NCI-H1694 (cell line): ENCODE results near the gene RASGRF1.

Source experiments
- DNase-seq: peaks from one replicate; lab custom pipeline; 2025; lab: John Stamatoyannopoulos, UW

Gene RASGRF1

DNA sequence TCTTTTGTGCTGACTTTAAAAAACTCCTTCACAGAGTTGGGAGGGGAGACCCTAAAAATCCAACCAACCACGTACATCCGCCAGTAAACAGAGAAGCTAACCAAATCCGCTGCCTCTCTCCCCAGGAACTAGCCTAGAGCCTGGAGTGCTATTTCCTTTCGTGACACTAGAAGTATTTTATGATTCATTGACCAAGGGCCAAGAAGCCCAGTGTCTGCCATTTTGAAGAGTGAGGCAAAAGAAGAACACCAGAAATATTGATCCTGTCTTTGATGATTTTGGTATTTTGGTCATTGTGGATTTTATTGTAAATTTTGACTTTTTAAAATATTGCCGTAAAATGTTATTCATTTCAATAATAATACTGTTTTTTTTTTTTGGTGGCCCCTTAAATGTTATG, 135.2 kb downstream of the RASGRF1 start:
- no peak for DNase-seq

DNA sequence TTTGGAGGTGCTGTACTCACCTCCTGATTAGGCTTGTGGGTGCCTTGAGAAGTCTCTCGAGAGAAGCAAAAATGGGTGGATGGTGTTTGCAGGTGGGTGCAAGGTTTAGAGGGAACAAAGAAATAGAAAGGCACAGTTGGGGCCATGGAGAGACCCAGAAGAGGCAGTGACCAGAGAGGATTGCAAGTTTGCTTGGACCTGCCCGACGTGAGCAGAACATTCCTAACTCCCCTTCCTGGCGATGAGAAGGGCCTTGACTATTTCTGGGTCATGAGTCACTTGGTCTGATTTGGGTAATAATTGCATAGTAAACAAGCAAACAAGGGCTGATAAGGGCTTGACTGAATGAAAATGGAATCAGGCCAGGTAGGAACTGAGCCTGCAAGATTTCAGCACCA, 138.7 kb downstream of the RASGRF1 start:
- no peak for DNase-seq

DNA sequence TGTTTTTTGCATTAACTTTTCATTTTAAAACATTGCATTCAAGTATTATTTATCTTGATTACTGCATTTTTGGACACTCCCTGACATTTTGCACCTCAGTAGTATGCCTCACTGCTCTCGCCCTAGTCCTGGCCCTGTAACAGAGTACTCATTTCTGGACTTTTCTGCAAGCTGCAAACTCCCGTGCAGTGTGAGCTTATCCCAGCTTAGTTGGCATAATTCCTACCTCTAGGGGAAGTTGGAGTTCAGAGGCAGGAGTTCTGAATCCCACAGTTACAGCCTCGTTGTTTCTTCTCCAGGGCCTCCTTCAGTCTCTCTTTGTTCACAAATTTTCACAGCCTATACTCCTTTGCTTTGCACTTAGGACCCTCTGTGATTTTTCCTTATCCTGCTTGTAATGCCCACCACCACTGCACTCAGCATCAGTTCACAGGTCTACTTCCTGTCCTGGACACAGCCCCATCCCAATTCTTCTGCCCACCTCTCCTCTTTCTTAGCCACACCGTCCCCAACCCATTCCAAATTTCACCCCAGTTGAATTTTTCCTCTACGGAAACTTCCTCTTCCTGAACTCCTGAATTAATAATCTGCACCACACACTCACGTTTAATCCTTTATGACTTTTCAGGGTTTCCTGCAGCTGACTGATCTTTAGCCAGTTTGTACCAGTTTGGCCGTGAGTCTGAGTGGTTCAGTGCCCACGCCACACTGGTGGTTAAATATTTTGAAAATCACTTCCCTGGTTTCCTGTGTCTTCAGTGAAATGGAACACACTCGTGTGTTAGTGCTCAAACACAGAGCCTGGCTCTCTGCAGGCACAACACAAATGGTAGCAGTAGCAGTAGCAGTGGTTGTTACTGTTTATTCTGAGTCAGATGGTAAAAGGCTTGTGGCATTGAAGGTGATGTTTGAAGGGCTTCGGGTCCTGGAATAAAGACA, 139.4 kb downstream of the RASGRF1 start:
- no peak for DNase-seq

DNA sequence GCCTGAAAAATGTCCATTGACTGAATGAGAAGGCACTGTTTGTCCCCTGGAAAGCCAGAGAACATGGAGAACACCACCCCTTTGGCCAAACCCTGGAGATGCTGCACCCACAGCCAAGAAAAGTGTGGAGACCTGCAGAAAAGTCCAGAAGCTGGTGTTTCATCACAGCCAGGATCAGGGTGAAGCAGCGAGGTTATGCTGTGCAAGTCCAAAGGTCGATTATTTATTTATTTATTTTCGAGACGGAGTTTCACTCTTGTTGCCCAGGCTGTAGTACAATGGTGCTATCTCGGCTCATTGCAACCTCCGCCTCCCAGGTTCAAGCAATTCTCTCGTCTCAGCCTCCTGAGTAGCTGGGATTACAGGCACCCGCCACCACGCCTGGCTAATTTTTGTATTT, 140.2 kb downstream of the RASGRF1 start:
- DNase-seq, result no peak

DNA sequence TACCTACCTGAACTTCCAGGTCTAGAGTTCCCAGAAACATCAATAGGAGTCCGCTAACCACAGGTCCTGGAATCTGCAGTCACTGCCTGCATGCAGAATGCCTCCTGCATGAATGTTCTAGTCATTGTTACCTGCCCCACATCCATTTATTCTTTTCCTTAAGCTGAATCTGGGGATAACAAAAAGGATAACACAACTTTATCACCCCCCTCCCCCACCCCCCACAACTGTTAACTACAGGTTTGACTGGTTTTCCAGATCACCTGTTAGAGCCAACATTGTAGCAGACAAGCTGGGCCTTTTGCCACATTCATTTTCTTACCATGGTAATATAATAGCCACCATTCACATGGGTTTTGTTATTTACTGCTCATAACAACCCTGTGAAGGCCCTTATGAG, 141.1 kb downstream of the RASGRF1 start:
- no peak for DNase-seq

DNA sequence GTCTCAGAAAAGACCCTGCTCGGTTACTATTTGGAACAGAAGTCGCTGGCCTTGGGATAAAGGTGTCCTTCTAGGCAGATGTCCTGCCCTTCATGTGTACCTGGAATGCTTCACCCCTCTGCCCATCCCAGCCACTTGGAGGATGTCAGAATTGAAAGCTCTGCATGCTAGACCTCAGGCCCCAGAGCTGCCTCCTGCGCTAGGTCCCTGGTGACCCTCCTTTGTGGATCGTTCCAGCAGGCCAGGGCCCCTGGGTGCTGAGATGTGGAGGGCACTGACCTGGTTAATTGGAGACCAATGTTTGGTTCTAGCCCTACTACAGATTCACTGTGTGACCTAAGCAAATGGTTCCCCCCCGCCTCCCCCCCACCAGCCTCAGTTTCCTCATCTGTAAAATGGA, 143.1 kb downstream of the RASGRF1 start:
- DNase-seq, result no peak

DNA sequence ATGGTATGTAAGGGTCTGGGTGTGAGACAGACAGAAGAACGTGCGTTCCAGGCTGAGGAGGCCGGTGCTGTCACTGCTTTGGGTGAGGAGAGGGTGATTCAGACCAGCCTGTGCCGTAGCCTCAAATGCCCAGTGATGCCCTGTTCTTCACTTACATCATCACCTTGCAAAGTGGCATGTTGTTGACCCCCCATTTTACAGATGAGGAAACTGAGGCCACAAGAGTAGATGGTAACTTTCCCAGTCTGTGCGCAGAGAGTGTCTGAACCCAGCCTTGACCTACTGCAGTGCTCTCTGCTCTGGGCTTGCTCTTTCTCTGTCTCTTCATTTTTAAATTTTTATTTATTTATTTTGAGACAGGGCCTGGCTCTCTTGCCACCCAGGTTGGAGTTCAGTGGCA, 144.1 kb downstream of the RASGRF1 start:
- no peak for DNase-seq

DNA sequence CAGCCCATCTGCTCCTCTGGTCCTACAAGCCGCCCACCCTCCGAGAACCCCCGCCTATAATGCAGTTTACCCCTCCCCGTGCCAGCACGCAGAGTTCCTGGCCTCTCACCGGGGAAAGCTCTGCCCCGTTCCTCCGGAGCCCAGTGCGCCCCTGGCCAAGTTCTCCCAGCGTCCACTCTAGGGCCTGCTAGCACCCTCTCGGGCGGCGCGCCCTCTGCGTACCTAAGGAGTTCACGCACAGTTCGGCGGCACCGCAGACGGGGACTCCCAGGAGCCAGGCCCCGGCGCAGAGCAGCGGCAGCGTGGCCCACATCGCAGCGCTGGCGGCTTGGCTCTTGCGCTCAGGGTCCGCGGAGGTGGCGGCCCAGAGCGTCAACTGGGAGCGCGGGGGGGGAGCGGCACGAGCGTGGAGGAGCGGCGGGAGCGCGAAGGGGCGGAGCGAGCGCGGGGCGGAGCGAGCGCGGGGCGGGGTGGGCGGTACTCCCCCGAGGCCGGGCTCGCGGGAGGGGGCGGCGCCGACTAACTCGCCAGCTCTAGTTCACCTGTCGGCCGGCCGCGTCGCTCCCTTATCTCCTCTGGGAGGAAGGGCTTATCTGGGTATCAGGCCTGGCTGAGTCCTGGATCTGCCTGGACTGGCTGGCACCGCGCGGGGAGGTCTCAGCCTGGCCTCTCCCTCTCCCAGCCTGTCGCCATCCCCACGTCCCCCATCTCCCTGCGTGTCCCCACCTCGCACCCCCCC, 145.7 kb downstream of the RASGRF1 start, which contains the start of gene CTSH:
Gene CTSH, minus strand, starts transcription at position 378 of the 739 bp plus-strand sequence. Its CDS starts 65 bp downstream, at position 313.
- no peak for DNase-seq

DNA sequence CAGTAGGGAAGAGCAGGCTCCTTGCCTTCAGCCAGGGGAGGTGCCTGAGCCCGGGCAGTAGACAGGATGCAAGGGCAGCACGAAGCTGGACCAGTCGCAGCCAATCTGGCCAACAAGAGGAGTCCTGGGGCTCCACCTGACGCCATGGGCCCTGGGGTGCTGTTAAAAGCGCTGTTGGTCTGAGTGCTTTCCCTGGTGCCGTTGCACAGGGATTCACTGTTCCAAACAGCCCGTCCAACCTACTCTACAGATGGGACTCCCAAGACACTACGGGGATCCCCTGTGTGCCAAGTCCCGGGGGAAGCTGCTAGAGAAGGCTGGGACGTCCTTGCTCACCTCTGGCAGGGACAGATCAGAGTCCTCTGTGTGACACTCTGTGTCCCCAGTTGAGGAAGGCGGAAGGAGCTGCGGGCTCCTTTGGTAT, 146.4 kb downstream of the RASGRF1 start:
- DNase-seq, result no peak

DNA sequence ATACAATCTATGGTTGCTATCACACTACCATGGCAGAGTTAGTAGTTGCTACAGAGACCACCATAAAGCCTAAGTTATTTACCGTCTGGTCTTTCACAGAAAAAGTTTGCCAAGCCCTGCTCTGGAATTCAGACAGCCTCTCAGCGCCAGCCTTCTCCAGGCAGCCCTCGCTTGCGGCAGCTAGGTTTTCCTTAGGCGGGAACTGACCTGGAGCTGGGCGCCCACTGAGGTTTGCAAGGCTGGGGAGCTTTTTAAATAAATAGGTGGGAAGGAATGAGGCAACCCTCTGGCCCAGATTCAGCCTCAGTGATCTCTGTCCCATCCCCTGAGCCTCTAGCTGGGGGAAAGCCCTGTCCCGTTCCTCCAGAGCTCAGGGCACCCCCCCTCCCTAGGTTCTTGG, 146.9 kb downstream of the RASGRF1 start:
- no peak for DNase-seq

DNA sequence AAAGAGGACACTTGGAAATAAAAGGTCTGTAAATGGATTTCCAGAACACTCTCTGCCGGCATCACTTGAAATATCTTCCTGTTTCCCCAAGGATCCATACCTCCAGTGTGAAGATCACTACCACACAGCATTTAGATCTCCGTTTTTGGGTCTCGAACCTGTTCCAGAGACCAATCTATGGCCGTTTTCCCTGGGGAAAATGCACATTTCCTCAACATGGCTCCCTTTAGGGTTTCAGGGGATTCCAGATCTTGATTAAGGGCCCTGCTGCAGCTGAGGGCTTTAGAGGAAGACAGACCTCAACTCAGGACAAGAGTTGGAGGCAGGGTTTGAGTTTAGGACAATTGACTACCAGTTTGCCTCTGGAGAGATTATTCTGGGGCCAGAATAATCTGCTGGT, 147.8 kb downstream of the RASGRF1 start:
- no peak for DNase-seq

DNA sequence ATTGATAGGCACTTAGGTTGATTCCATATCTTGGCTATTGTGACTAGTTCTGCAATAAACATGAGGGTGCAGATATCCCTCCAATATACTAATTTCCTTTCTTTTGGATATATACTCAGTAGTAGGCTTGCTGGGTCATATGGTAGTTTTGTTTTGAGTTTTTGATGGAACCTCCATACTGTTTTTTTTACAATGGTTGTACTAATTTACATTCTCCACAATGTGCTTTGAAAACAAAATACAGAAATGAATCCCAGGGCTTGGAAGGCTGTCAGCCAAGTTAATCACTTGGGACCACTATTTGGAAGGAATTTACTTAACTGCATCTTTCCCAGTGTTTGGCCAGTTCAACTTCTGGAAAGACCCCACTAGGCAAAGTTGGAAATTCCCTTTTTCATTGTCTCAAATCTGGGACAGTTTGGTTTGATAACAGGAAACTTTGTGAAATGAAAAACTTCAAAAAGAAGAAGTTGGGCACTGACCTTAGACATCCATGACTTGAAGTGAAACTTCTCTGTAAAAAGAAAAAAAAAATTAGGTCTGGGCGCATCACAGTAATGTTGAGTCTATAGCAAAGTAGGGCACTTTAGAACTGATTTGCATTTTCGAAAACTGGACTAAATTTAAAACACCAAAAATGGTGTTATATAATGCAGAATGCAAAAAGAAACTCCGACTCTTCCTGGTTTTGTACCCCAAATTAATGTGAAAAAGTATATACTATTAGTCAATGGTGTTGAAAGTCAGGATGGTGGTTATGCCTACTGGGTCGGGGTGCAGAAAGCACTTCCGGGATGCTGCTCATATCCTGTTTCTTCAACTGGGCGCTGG, 151.7 kb downstream of the RASGRF1 start:
- DNase-seq, result no peak

DNA sequence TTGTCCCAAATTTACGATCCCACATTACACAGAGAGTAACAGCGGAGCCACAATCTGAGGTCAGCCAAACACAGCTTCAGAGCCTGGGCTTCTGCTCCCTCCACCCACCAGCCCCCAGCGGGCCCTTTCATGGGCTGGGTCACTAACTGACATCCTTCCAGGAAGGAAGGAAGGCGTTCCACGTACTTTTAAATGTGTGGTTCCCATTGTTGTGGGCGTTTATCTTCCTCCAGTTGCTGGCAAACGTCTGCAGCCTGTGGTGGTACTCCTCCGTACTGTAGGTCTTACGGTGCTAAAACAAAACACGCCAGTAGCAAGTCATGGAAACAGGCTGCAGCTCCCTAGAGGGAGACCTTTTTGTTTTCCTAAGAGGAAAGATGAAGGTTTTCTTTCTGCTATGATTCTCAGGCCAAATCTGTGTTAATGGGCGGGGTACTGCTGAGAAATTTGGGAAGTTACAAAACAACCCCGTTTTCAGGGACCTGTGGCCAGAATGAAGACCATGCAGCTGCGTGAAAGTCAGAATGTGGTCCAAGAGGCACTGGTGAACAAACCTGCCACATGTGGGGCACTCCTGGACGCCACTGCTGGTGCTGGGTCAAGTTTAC, 153.3 kb downstream of the RASGRF1 start:
- DNase-seq, result no peak

DNA sequence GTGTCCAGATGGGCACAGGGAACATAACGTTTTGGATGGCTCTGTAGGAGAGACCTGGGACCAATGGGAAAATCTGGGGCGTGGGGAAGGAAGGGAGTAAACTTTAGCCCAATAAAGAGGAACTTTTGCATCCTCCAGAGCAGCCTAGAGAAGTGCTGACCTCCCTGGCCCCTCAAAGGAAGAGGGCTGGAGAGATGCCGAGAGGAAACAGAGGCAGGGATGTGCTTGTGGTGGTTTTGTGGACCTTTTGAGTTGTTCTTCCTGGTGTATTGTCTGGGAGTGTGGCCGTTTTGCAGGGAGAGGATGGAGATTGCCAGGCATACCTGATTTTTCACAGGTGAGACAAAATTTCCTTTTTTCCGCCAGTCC, 155.9 kb downstream of the RASGRF1 start:
- DNase-seq, result no peak

DNA sequence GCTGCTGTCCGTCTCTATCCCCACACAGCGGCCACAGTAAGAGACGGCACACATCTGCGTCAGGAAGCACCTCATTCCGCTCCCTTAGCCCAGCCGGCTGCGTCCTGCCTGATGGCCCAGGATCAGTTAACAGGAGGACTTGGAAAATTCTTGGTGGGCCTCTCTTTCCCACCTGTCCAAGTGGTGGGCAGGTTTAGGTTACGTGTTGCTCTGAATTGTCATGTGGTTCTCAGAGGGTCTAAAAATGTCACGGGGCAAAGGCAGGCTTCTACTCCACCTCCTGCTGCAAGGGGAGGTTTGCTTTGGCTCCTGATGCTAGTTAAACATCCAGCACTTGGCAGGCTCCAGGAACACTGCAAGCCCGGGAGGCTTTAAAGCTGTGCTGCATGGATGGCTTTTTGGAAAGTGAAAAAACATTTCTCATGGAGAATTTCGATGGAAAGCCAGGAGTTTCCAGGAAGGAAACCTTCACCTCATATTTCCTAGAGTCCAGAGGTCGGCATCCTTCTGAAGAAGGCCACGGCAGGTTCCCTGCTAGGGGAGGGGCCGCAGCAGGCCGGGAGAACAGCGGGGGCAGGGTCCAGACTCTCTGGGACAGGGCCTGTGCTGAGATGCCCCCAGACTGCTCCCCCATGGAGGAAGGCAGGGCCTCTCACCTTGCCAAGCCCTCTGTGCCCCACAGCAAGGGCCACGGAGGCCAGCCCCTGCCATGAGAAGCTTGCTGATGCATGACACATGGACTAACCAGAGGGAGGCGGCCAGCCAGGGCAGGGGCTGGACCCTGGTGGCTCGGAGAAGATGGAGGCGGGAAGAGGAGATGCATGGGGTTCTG, 156.5 kb downstream of the RASGRF1 start:
- no peak for DNase-seq

DNA sequence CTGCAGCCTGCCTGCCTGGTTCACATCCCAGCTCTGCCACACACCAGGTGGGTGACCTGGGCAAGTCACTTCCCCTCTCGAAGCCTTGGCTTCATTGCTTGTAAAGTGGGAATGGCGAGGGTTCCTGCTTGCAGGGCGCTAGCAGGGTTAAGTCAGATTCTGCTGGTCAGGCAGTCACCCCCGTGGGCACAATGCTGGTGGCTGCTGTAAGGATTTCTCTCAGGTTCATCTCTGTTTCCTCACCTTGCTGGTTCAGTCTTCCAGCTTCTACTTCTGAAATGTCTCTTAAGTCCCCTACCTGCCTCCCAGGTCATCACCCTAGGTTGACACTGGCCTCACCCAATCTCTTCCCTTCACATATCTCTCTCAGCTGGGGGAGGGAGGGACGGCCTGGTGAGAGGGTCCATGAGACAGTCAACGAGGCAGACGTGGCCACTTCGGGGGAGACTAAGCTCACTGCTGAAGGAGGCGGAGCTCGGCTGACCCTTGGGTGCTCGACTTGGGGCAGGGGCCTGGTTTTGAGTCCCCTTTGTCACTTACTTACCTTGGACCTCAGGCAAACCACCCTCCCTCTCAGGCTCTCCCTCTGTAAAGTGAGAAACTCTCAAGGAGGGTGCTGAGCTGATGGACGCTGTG, 157.3 kb downstream of the RASGRF1 start:
- DNase-seq, result no peak

DNA sequence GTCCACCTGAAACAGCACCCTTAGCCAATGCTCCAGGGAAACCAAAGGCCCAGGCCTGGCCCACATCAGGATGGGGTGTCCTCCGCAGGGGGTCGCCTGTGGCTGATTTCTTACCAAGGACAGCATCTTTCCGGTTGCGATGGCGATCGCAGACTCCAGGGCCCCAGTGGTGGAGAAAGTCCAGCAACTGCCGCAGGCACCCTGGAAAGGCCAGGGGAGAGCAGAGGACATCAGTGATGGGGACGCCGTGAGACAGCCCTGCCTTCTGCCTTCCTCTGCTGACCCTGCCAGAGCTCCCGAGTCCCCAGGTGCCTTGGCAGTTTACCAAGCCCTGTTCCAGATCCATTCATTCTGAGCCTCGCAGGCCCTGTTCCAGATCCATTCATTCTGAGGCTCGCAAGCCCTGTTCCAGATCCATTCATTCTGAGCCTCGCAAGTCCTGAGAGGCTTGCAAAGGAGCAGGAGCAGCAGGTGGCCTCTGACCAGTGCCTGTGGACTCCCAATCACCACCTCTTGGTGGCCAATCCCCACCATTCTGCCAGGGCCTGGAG, 158.2 kb downstream of the RASGRF1 start:
- no peak for DNase-seq

DNA sequence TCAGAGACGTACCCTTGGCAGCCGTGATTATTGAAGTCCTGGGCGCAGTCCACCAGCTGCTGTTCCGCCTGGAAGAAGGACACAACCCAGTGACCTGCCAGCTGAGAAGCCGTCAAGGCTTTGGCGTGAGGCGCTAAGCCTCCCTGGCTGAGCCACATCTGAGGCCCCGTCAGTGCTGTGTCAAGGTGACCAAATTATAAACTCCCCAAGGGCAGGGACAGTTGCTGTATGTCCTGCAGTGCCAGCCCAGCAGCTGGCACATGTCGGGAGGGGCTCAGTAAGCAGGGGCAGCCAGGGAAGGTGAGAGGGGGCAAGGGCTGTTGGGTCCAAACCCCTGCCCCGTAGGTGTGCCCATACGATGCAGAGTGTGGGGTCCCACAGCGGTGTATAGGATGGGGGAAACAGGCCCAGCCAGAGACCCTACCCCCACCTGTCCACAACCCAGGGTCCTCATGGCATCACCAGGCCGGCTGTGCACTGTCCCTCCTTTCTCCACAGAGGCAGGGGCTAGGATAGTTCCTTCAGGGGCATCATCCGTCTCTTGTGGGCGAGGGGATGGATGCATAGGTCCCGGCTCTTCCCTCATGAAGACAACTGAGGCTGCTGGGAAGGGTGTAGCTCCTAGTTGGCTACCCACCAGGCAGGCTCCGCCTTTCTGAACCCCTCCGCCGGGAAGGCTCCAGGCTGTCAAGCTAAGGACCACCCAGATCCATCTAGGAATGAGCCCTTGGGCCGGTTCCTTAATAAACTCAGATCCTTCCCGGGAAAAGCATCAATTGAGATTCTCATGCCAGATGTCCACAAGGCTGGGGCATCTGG, 158.9 kb downstream of the RASGRF1 start:
- no peak for DNase-seq
